Esophagus squamous epithelium (tissue), 5 donors: ENCODE results near the gene ZNF652. TPM values are rescaled to one million over a fixed set of nuclear protein-coding genes. Genes with fewer than 3 reads are reported as not detected.

Experiments
- DNase-seq: peaks from one replicate; lab custom pipeline; 2025; lab: John Stamatoyannopoulos, UW
- H3K27ac ChIP-seq, 4 donors: fragments of 200-600 bp; sonication (generic); one replicate each; pipeline ENCODE4 v1.5.1; 2016 to 2019; ENCODE audit warnings: mild to moderate bottlenecking in 1 of 4
- H3K27me3 ChIP-seq, 4 donors: fragments of 200-600 bp; sonication (generic); 1 replicate in 3 of 4; 2 replicates in 1 of 4; pipeline versions ENCODE4 v1.5.1 to v1.6.0; 2017 to 2021; ENCODE audit warnings: antibody characterized with exemption in 1 of 4
- H3K36me3 ChIP-seq, 3 donors: fragments of 200-600 bp; sonication (generic); one replicate each; pipeline ENCODE4 v1.5.1; 2016 to 2019
- H3K4me1 ChIP-seq, 3 donors: fragments of 200-600 bp; sonication (generic); one replicate each; pipeline ENCODE4 v1.5.1; 2017 to 2019
- H3K4me3 ChIP-seq, 4 donors: fragments of 200-600 bp; sonication (generic); 1 replicate in 3 of 4; 2 replicates in 1 of 4; pipeline ENCODE4 v1.5.1; 2016 to 2019; ENCODE audit warnings: mild to moderate bottlenecking in 2 of 4, moderate library complexity in 1 of 4
- H3K9me3 ChIP-seq, 3 donors: fragments of 200-600 bp; sonication (generic); one replicate each; pipeline ENCODE4 v1.5.1; 2016 to 2019
- POLR2A ChIP-seq, 4 donors: fragments of 450-650 bp; IDR thresholded peaks; one replicate each; pipeline ENCODE4 v1.6.1; 2017; ENCODE audit warnings: antibody characterized with exemption in 4 of 4, mild to moderate bottlenecking in 4 of 4, moderate library complexity in 3 of 4
- WGBS, 2 donors: methylation state at CpG; one replicate each; pipeline ENCODE4 v1.1.5; 2018; 5-methylcytosine and 5-hydroxymethylcytosine counted together
- intact Hi-C: fragments of 100-400 bp; cut with DNase I; formaldehyde crosslinking; loops from one replicate; pipeline ENCODE4 v1.15.0; 2022
- total RNA-seq, 4 donors: library from RNA; depleted of rRNA; stranded (reverse); fragments of >200 nt; gene quantifications; one replicate each; pipeline ENCODE4 v1.1.0, GENCODE V29; 2016
- TF ChIP-seq, protein P1 (sequence below), 6 experiments: fragments of 450-650 bp in 4 of 6; fragments of 200-600 bp in 2 of 6; sonication (generic) in 2 of 6; IDR thresholded peaks; one replicate each; pipeline ENCODE4 v1.5.1; 2016 to 2019; ENCODE audit warnings: antibody characterized with exemption in 6 of 6, mild to moderate bottlenecking in 4 of 6, moderate library complexity in 4 of 6
- donor health status: DM: yes; HTN: yes; CAD: no.

The ZNF652 gene
- total RNA-seq, 4 donors from 2014 or later = 14.0 to 32.6 (median 20.9) TPM

DNA sequence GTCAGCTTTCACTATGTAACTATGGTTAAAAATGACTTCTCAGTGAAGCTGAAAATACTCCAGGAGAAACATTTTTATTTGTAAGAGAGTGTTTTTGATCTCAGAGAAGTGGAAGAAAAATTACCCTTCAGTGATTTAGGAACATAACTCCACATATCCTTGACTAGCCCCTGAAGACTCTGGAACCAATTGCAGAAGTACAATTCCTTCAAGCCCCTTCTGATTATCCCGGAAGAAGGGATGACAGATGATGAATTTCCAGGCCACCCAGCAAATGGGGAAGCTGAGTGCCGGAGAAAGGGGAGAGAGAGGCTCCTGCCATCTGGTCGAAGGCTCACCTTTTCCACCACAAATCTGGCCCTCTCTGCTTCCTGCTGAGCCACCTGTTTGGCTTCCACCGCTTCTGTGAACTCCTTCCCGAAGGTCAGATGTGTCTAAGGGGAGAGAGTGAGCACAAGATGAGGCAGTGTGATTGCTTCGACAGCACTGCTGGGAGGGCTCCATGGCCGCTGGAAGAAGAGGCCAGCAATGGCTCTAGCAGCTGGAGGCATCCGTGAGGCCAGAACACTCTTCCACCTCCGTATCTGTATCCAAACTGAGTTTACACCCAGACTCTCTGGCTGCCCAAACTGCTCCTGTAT lies 44.5 kb upstream of the ZNF652 start:
- H3K36me3 ChIP-seq = peaks cover 33 to 95% (median 56%) of the 10 kb centered on the region in 3 donors
- no peaks in the 10 kb centered on the region for H3K27me3 ChIP-seq
- H3K27ac ChIP-seq = no peak overlapping the region
- DNase-seq = no peak
- peaks cover 0 to 15% (median 5%) of the 10 kb centered on the region in 3 donors for H3K4me1 ChIP-seq
- intact Hi-C loops = no loop called here
- TF ChIP-seq, protein P1, sequence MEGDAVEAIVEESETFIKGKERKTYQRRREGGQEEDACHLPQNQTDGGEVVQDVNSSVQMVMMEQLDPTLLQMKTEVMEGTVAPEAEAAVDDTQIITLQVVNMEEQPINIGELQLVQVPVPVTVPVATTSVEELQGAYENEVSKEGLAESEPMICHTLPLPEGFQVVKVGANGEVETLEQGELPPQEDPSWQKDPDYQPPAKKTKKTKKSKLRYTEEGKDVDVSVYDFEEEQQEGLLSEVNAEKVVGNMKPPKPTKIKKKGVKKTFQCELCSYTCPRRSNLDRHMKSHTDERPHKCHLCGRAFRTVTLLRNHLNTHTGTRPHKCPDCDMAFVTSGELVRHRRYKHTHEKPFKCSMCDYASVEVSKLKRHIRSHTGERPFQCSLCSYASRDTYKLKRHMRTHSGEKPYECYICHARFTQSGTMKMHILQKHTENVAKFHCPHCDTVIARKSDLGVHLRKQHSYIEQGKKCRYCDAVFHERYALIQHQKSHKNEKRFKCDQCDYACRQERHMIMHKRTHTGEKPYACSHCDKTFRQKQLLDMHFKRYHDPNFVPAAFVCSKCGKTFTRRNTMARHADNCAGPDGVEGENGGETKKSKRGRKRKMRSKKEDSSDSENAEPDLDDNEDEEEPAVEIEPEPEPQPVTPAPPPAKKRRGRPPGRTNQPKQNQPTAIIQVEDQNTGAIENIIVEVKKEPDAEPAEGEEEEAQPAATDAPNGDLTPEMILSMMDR (IDR thresholded peaks at IDR 0.05) = no peak
- TF ChIP-seq POLR2A (IDR thresholded peaks at IDR 0.05) = no peak
- H3K9me3 ChIP-seq = no peaks in the 10 kb centered on the region
- no peak overlapping the region for H3K4me3 ChIP-seq
- WGBS, 2 donors = 91 to 92% methylated on average over 8 to 9 of the region's 9 CpGs

DNA sequence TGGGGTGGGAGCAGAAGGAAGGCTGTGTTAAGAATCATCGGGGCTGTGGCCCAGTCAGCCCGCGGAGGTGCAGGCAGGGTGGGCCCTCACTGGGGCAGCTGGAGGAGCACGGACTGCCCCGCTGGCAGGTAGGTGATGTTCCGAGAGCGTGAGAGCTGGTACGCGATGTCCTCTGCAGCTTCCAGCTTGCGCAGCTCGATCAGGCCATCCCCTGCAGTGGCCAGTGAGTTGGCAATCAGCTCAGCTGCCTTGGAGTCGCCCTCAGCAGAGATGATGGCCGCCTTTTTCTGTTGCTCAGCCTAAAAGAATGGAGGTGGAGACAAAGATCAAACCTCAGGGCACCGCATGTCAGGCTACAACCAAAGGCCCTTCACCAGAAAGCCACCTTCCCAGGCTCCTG lies 42.9 kb upstream of the ZNF652 start:
- H3K4me1 ChIP-seq = peaks cover 0 to 17% (median 5%) of the 10 kb centered on the region in 3 donors
- no peak overlapping the region for H3K4me3 ChIP-seq
- TF ChIP-seq POLR2A (IDR thresholded peaks at IDR 0.05) = no peak
- TF ChIP-seq, protein P1 (IDR thresholded peaks at IDR 0.05) = no peak
- peaks cover 26 to 79% (median 48%) of the 10 kb centered on the region in 3 donors for H3K36me3 ChIP-seq
- no peaks in the 10 kb centered on the region for H3K9me3 ChIP-seq
- intact Hi-C loops = no loop called here
- no peak for DNase-seq
- 94 to 98% methylated on average over 11 to 12 of the region's 14 CpGs for WGBS, 2 donors
- no peak overlapping the region for H3K27ac ChIP-seq
- H3K27me3 ChIP-seq = no peaks in the 10 kb centered on the region

DNA sequence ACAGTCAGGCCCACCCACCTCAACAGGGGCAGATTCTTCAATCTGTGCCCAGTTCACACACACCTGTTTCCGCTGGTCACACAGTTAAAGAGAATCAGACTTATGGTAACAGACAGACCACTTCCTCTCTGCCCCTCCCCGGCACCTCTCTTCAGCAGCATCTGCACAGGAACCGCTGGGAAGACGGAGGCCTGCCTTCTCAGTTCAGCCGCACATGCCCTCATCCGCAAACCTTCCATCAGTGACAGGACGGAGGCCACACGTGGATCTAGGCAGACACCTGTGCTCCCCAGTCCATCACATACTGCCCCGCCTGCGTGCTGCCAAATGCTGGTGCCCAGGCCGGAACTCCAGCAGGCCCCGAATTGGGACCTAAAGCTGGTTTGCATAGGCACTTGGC lies 42.3 kb upstream of the ZNF652 start:
- Histone ChIP-seq H3K4me1 (peaks cover 0 to 21% (median 5%) of the 10 kb centered on the region in 3 donors), H3K27me3 (no peaks in the 10 kb centered on the region), H3K27ac (peak overlapping the region in 2 of 4 donors; percentile 12 to 23), H3K9me3 (no peaks in the 10 kb centered on the region), H3K4me3 (no peak overlapping the region), H3K36me3 (peaks cover 24 to 73% (median 48%) of the 10 kb centered on the region in 3 donors)
- intact Hi-C loops = no loop called here
- 76 to 78% methylated on average over 2 to 8 of the region's 12 CpGs for WGBS, 2 donors
- TF ChIP-seq POLR2A (IDR thresholded peaks at IDR 0.05) = no peak
- TF ChIP-seq, protein P1 (IDR thresholded peaks at IDR 0.05) = no peak
- no peak for DNase-seq

DNA sequence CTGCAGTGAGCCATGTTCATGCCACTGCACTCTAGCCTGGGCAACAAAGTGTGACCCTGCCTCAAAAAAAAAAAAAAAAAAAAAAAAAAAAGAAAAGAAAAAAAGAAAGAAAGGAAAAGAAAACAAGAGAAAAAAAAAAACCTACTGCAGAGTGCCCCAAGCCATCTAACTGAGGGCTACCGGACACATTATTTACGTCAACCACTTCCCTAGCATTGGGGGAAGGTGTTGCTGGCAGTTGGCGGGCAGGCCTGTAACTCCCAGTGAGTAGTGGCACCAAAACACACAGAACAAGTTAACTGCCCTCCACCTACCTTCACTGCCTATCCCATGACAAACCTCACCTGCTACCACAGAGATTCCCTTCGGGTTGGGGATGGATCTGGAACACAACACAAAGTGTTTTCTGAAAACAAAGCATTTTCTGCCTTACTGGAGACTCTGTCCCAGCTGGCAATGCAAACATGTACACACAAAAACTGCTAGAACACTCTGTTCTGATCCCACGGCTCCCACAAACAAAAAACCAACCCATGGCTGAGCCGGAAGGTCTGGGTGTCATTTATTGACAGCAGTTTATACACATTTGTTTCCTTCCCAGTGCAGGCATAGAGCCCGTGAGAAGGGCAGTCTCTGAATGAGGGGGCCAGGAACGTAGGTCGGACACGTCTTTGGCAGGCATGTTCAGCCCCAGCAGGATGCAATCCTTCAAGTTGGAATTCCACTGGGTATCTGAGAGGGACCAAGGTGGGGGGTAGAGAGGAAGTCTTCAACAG lies 41.7 kb upstream of the ZNF652 start:
- TF ChIP-seq, protein P1 (IDR thresholded peaks at IDR 0.05) = no peak
- TF ChIP-seq POLR2A (IDR thresholded peaks at IDR 0.05) = no peak
- peaks cover 0 to 20% (median 5%) of the 10 kb centered on the region in 3 donors for H3K4me1 ChIP-seq
- no peaks in the 10 kb centered on the region for H3K9me3 ChIP-seq
- WGBS, 2 donors = 78 to 83% methylated on average over 6 to 10 of the region's 10 CpGs
- peak overlapping the region in 2 of 4 donors; percentile 12 to 23 for H3K27ac ChIP-seq
- intact Hi-C loops = no loop called here
- no peaks in the 10 kb centered on the region for H3K27me3 ChIP-seq
- DNase-seq = no peak
- H3K4me3 ChIP-seq = no peak overlapping the region
- peaks cover 18 to 67% (median 41%) of the 10 kb centered on the region in 3 donors for H3K36me3 ChIP-seq

DNA sequence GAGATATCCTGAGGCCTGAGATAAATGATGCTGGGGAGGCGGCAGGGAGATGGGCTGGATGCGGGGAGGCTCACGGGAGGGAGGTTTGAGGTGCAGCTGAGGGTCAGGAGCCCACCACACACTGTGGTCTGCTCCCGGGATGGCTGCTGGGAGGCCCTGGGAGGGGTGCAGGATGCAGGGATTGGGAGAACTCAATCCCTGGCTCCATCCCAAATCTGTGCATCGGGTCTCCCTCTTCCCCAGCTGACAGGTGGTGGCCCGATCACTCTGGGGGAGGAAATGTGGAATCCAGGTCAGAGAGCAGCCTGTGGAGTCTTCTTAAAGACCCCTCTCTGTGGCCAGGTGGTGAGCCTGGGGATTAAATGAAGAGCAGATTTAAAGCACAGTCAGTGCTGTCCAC lies 40.7 kb upstream of the ZNF652 start:
- H3K4me1 ChIP-seq = peaks cover 0 to 10% (median 0%) of the 10 kb centered on the region in 3 donors
- H3K27me3 ChIP-seq = no peaks in the 10 kb centered on the region
- H3K4me3 ChIP-seq = no peak overlapping the region
- peak overlapping the region in 1 of 4 donors; percentile 13 for H3K27ac ChIP-seq
- intact Hi-C loops = no loop called here
- DNase-seq = no peak
- H3K36me3 ChIP-seq = peaks cover 15 to 57% (median 33%) of the 10 kb centered on the region in 3 donors
- no peaks in the 10 kb centered on the region for H3K9me3 ChIP-seq
- 92 to 95% methylated on average over 4 to 5 of the region's 6 CpGs for WGBS, 2 donors
- TF ChIP-seq, protein P1 (IDR thresholded peaks at IDR 0.05) = no peak
- TF ChIP-seq POLR2A (IDR thresholded peaks at IDR 0.05) = no peak
